G401.6 (cell line): ENCODE data around the gene SLC38A8.

Experiments used
- FAIRE-seq: peaks from 2 replicates; lab custom pipeline; 2012; peaks lifted over from hg19 to GRCh38; lab: Jason Lieb, UNC

SLC38A8 gene

GRCh38 chr16:83995754-83996153 lies 46.8 kb downstream of the SLC38A8 start:
- no peak for FAIRE-seq

GRCh38 chr16:83994703-83995102 lies 47.9 kb downstream of the SLC38A8 start:
- FAIRE-seq, result no peak

- FAIRE-seq, result no peak
Observed at GRCh38 chr16:83994087-83994486, 48.5 kb downstream of the SLC38A8 start.

- FAIRE-seq, result no peak
Observed at GRCh38 chr16:83992624-83993023, 50.0 kb downstream of the SLC38A8 start.

DNA sequence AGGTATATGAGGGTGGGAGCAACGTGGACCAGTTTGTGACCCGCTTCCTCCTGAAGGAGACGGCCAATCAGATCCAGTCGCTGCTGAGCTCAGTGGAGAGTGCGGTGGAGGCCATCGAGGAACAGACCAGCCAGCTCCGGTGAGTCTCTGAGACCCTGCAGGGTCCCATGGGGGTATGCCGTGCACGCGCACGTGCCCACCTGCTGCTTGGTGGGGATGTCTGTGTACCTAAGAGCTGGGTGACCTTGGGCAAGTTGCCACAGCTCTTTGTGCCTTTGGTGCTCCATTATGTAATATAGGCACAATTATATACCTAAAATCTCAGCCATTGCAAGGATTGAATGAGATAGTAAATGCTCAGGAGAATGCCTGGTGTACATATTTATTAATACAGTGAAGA lies 52.1 kb downstream of the SLC38A8 start:
- FAIRE-seq, result no peak

GRCh38 chr16:83989300-83989699 lies 53.3 kb downstream of the SLC38A8 start:
- FAIRE-seq, result no peak

GRCh38 chr16:83983491-83983890 lies 59.1 kb downstream of the SLC38A8 start:
- FAIRE-seq, result no peak

DNA sequence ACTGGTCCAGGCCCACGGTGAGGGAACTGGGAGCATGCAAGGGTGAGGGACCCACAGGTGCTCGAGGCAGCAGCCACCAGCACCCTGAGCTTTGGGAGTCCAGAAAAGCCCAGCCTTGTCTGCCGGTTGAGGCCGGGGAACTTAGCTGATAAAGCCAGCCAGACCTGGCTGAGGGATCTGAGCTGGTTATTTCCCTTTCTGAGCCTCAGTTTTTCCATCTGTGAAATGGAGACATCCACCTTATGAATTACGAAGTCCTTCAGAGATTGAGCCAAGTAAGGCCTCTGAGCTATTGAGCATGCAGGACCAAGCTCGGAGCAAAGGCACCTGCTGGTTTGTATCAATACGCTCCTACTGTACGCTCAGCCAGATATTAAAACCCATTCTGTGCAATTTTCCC lies 60.8 kb downstream of the SLC38A8 start:
- no peak for FAIRE-seq

DNA sequence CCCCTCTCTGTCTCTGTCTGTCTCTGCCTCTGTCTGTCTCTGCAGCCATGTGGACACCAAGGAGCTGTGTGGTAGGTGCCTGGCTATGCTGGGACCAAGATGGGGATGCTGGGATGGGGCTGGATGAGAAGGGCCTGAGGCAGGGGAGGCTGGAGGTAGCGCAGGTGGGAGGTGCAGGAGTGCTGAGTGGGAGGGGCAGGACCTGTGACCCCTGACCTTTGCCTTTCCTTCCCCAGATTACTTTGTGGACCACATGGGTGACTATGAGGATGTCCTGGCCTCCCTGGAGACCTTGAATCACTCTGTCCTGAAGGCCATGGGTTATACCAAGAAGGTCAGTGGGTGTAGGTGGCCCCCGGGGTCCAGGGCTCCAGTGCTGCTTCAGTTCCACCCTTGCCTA lies 61.8 kb downstream of the SLC38A8 start:
- no peak for FAIRE-seq

GRCh38 chr16:83979441-83979840 lies 63.2 kb downstream of the SLC38A8 start:
- no peak for FAIRE-seq

DNA sequence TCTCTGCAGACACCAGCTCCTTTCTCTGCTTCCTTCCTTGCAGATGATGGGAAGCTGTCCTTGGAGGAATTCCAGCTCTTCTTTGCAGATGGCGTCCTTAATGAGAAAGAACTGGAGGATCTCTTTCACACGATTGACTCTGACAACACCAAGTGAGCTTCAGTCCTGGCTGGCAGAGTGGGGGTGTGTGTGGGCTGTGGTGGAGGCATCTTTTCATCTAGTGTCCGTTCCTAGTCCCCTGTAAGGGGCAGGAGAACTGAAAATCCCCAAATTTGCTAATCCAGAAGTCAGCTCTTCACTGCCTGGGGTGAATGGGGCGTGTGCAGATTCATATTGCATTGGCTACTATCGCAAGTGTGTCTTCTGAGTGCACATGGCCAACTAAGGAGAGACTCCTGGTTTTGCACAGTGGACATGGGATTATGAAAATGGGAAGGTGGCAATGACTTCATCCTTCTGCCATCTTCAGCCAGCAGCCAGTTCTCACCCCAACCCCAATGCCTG lies 64.1 kb downstream of the SLC38A8 start:
- no peak for FAIRE-seq

DNA sequence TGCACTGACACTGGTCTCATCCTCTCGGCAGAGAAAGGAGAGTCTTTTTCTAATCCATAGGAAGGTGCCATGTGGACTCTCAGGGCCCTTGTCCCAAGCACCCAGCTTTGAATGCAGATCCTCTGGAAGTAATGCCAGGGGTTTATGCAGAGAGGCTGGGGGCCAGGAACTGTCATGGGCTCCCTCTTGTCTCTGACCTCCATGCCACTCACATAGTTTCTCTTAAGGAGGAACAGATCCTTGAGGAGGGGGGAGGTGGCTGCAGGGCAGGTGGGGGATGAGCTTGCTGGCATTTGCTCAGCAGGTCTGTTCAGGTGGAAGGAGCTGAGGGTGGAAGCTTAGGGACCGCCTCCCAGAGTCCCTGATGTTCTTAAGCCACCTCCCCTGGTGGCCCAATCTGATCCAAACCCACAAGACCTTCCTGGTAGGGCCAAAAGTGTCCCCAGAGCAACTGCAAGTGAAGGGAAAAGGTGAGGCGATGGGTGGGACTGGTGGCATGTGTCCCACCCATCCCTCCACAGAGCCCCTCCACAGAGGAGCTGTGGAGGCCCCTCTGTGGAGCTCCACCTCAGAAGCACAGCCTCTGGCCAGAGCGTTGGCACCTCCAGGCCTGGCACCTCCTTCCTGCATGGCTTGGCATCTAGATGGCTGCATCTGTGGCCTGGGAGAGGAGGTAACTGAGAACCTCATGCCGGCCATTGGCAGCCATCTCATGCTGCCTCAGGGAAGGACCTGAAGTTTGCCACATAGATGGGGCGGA lies 65.4 kb downstream of the SLC38A8 start:
- FAIRE-seq, result no peak

DNA sequence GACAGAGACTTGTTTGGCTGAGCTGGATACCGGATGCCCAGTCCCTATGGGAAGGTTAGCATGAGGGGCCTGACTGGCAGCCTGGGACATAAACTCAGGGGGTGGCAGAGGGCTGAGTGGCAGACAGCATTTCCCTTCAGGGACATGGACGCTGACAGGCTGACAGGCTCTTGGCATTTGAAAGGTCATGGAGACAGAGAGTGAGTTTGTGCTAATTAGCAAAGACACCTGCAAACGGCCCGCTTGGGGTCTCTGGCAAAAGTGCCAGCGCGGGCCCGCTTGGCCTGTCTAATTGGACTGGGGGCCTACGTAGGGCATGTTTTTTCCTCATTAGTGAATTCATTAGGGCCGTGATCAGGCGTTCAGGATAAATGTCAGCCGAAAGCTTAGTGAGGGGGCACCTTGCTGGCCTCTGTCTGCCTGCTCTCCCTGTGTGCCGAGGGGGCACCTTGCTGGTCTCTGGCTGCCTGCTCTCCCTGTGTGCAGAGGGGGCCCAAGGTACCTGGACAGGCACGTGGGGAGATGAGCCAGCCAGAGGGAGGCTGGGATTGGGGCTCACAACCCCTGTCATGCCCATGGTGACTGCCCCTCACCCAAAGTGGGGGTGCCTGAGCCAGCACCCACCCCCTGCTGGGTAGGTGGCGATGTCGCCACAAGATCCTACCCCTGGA lies 66.9 kb downstream of the SLC38A8 start:
- no peak for FAIRE-seq

DNA sequence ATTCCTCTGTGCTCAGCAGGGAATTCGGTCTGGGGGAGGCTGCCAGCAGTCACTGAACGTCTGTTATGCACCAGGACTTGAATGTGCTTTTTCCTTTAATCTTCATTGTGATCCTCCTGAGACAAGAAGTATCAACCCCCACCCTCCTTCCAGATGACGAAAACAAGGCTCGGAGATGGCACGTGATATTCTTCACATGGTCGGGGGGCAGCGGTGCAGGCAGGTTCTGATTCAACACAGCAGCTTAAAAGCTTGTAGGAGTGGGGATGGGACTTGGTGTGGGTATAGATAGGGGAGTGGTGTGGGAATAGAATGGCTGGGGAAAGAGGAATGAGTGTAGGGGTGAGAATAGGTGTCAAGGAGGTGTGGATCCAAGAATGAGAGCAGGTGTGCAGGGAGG lies 68.1 kb downstream of the SLC38A8 start:
- FAIRE-seq, result no peak

- no peak for FAIRE-seq
Observed at GRCh38 chr16:83973581-83974385, 68.8 kb downstream of the SLC38A8 start.

- no peak for FAIRE-seq
Observed at GRCh38 chr16:83973077-83973476, 69.5 kb downstream of the SLC38A8 start.

- no peak for FAIRE-seq
Observed at GRCh38 chr16:83972256-83973008, 70.2 kb downstream of the SLC38A8 start.

DNA sequence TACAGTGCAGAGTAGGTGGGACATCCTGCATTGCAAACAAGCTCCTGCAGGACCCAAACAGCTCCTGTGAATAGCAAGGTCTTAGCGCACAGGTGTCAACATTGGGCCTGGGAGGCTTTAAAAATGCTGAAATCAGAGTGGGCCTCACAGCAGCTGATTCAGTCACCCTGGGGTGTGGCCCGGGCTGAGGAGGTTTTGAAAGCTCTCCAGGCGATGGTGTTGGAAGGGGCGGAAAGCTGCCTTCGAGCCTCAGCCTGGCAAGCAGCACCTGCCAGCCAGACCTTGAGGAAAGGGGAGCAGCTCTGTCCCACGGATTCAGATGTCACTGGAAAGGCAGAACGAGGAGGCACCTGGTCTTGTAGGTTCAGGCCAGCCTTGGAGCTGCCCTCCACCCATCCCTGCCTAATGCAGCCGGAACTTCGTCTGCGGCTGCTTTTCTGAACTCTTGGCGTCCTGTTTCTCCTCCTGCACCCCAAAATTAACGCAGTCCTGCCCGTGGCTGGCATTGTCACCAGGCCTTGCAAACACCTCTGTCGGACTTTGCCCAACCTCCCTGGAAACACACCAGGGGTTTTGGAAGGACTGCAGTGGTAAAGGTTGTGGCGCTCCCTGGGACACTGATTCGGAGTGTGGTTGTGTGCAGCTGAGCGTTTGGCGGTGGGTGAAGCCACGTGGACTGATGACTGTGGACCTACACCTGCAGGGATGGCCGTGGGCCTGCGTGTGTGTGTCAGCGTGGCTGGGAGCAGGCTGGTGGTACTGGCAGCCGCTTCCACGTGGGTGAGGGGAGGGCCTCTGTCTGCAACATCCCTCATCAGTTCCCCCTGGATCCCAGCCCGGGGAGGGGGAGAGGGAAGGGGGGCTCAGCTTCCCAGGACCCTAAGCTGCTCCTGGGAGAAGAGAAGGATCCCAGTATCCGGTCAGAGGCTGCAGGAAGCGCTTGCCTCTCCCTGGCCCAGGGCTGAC lies 71.1 kb downstream of the SLC38A8 start:
- FAIRE-seq, result no peak

DNA sequence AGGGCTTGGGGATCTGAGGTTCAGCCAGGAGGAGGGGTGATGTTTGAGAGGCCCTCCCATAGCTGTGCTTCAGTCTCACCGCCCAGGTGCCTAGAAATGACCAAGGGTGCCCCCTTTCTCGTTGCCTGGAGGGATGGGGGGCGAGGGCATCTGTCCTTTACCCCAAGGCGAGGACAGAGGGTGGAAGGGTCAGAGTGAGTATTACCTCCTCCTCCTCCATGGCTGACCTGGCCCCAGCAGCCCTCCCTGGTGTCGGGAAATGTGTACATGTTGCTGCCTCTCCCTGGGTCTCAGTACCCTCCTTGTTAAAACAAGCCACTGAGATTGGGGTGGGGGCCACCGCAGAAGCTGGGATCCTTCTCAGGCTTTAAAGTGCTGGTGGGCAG lies 72.2 kb downstream of the SLC38A8 start:
- FAIRE-seq, result no peak

DNA sequence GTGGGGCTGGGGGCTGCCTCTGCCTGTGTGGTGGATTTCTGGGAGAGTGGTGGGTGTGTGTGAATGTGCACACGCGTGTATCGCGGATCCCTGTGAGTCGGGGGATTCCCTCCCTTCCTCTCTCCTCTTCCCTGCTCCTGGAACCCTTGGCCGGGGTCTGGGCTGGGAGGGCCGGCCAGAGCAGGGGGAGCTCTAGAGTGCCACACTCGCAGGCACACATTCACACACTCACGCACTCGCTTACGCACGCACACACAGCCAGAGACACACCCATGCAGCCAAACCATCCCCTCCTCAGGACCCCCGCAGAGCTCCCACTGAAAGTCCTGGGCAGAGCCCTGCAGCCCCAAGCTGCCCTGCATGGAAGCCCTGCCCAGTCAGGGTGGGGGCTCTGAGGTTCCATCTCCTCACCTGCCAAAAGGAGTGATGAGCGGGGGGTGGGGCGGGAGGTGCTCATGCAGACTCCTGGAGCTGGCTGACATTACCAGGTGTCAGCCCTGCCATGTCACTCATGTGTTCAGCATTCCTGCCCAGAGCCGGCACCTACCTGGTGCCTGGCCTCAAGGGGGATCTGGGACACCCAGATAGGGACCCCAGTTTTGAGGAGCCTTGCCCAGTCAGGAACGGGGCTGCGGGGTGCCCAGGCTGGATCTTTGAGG lies 72.7 kb downstream of the SLC38A8 start:
- no peak for FAIRE-seq
